IMR-90 (cell line): ENCODE measurements around the gene ADAMTS6. TPM values are rescaled to one million over a fixed set of nuclear protein-coding genes. Genes with fewer than 3 reads are reported as not detected.

Experiments used
- CEBPB ChIP-seq: IDR thresholded peaks from 2 replicates; pipeline ENCODE4 v1.6.1; 2012; ENCODE audit warnings: low read depth, low read length, improper control_type of control experiment
- ELK1 ChIP-seq: fragments of 150-350 bp; IDR thresholded peaks from 2 replicates; pipeline ENCODE4 v1.6.1; 2016; ENCODE audit warnings: low read depth, mild to moderate bottlenecking, low read length, moderate library complexity, borderline replicate concordance
- FOS ChIP-seq: fragments of 150-350 bp; IDR thresholded peaks from 2 replicates; pipeline ENCODE4 v1.6.1; 2016; ENCODE audit warnings: low read depth, low read length
- MAFK ChIP-seq: IDR thresholded peaks from 2 replicates; pipeline ENCODE4 v1.6.1; 2012; ENCODE audit warnings: low read depth, low read length, improper control_type of control experiment
- MAZ ChIP-seq: IDR thresholded peaks from 2 replicates; pipeline ENCODE4 v1.6.1; 2012; ENCODE audit warnings: low read depth, mild to moderate bottlenecking, low read length, improper control_type of control experiment, moderate library complexity, borderline replicate concordance
- RCOR1 ChIP-seq: IDR thresholded peaks from 2 replicates; pipeline ENCODE4 v1.6.1; 2012; ENCODE audit warnings: mild to moderate bottlenecking, low read length, improper control_type of control experiment; ENCODE audit not compliant: insufficient replicate concordance
- polyA plus RNA-seq, 3 experiments: library from polyadenylated mRNA; depleted of rRNA; stranded (reverse); fragments of >200 nt; gene quantifications; 2 replicates each; pipeline ENCODE4 v1.2.3, GENCODE V29; 2012; ENCODE audit warnings: low replicate concordance in 1 of 3
- total RNA-seq: library from RNA; depleted of rRNA; stranded (reverse); fragments of >200 nt; gene quantifications from 2 replicates; pipeline ENCODE4 v1.2.3, GENCODE V29; 2012

The ADAMTS6 gene
- total and polyA plus RNA-seq, 2 of the 4 experiments (the other 2 are of a cell fraction): 23.9 to 173 TPM

GRCh38 chr5:65126542-65127069, 355.1 kb downstream of the ADAMTS6 start (continued):
- TF ChIP-seq ELK1: no peak
- TF ChIP-seq FOS: no peak
- no peak for TF ChIP-seq RCOR1
- no peak for TF ChIP-seq CEBPB
- no peak for TF ChIP-seq MAFK
- no peak for TF ChIP-seq MAZ
